ENCODE results near the gene DHRS2. TPM values are rescaled to one million over a fixed set of nuclear protein-coding genes. Genes with fewer than 3 reads are reported as not detected.

DHRS2 gene
- total and polyA plus RNA-seq, 2 of the 13 experiments (the other 11 are each of a cell fraction or from before 2014, with no cell fraction given), result 1,621 to 3,021 TPM

- no peak for TF ChIP-seq CENPBD1 (CRISPR knock-in tag; IDR thresholded peaks at IDR 0.05; ENCODE audit: borderline replicate concordance, low read depth)
- TF ChIP-seq ZIK1 (CRISPR knock-in tag; IDR thresholded peaks at IDR 0.05; ENCODE audit: borderline replicate concordance, low read depth), result peak; percentile 47; the same call in 1 of the 2 replicates
- TF ChIP-seq HOMEZ (CRISPR knock-in tag; IDR thresholded peaks at IDR 0.05; ENCODE audit: low read depth), result peak; percentile 88
- peak; percentile 99 for TF ChIP-seq HNF4G (IDR thresholded peaks at IDR 0.05; ENCODE audit: borderline replicate concordance, low read depth, low read length)
- peak; percentile 81; the same call in 1 of the 2 replicates for TF ChIP-seq HNF4G (CRISPR knock-in tag; IDR thresholded peaks at IDR 0.05; ENCODE audit: borderline replicate concordance, low read depth)
- no peak for TF ChIP-seq TSC22D2 (CRISPR knock-in tag; IDR thresholded peaks at IDR 0.05; ENCODE audit: borderline replicate concordance)
- no peak for TF ChIP-seq CREB1 (IDR thresholded peaks at IDR 0.05)
- no peak for TF ChIP-seq CREB1 (CRISPR knock-in tag; IDR thresholded peaks at IDR 0.05)
- peak; percentile 40; the same call in 1 of the 2 replicates for TF ChIP-seq MED13 (CRISPR knock-in tag; IDR thresholded peaks at IDR 0.05)
- TF ChIP-seq TP53 (CRISPR knock-in tag; conservative IDR thresholded peaks at IDR 0.05), result 0 out of 2 replicates have a peak, but pooled peaks have one; percentile 86
- TF ChIP-seq E2F5 (CRISPR knock-in tag; conservative IDR thresholded peaks at IDR 0.05), result no peak
- peak; percentile 10 for TF ChIP-seq PRPF4 (IDR thresholded peaks at IDR 0.05; ENCODE audit: low read depth, low read length, poor library complexity, severe bottlenecking)
- TF ChIP-seq PHF20 (CRISPR knock-in tag; IDR thresholded peaks at IDR 0.05), result no peak
- TF ChIP-seq ZNF772 (CRISPR knock-in tag; IDR thresholded peaks at IDR 0.05), result no peak; the same call in 1 of the 2 replicates
- TF ChIP-seq MED8 (CRISPR knock-in tag; IDR thresholded peaks at IDR 0.05; ENCODE audit: insufficient replicate concordance), result no peak
- peak; percentile 72; the same call in 1 of the 2 replicates for TF ChIP-seq ZNF710 (CRISPR knock-in tag; IDR thresholded peaks at IDR 0.05; ENCODE audit: borderline replicate concordance)
- TF ChIP-seq NR2F2 (IDR thresholded peaks at IDR 0.05; ENCODE audit: borderline replicate concordance, low read depth), result no peak
- 0 out of 2 replicates have a peak, but pooled peaks have one; percentile 25 for TF ChIP-seq ZNF605 (CRISPR knock-in tag; IDR thresholded peaks at IDR 0.05)
- TF ChIP-seq CEBPG (CRISPR knock-in tag; IDR thresholded peaks at IDR 0.05), result peak; percentile 58; the same call in 1 of the 2 replicates
Measured at GRCh38 chr14:23610090-23610814, 25.9 kb upstream of the DHRS2 start (continued).

All from HepG2 (cell line).